GM19351 (cell line): ENCODE data around the gene CCDC80.

ENCODE experiments used
- ATAC-seq: cut with Tn5 transposase; IDR thresholded peaks from one replicate; pipeline ENCODE4 v1.9.1; 2021; ENCODE audit warnings: mild to moderate bottlenecking, moderate library complexity; ENCODE audit not compliant: unreplicated experiment

The CCDC80 gene

GRCh38 chr3:112656043-112656442 is 15.1 kb upstream of the CCDC80 start:
- no peak for ATAC-seq

- ATAC-seq = no peak
Observed at GRCh38 chr3:112654979-112655378, 14.0 kb upstream of the CCDC80 start.

GRCh38 chr3:112654492-112654891 is 13.5 kb upstream of the CCDC80 start:
- ATAC-seq = no peak

GRCh38 chr3:112653881-112654300 is 12.9 kb upstream of the CCDC80 start:
- ATAC-seq = no peak

GRCh38 chr3:112653209-112653871 is 12.4 kb upstream of the CCDC80 start:
- ATAC-seq = no peak

GRCh38 chr3:112651516-112651915 is 10.6 kb upstream of the CCDC80 start:
- ATAC-seq = no peak

- ATAC-seq = no peak
Observed at GRCh38 chr3:112651071-112651470, 10.1 kb upstream of the CCDC80 start.

- ATAC-seq = no peak
Observed at GRCh38 chr3:112650482-112650881, 9.5 kb upstream of the CCDC80 start.

DNA sequence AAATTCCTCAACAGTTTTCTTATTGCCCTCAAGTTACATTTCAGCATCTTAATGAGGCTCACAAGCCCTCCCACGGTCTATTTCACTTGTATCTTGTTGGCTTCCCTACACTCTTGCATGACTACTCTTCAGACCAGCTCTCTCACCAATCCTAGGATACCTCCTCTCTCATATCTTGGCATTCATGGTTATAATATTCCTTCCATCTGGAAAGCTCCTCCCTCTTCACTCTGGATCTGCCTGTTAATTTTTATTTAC is 8.5 kb upstream of the CCDC80 start:
- ATAC-seq = no peak

DNA sequence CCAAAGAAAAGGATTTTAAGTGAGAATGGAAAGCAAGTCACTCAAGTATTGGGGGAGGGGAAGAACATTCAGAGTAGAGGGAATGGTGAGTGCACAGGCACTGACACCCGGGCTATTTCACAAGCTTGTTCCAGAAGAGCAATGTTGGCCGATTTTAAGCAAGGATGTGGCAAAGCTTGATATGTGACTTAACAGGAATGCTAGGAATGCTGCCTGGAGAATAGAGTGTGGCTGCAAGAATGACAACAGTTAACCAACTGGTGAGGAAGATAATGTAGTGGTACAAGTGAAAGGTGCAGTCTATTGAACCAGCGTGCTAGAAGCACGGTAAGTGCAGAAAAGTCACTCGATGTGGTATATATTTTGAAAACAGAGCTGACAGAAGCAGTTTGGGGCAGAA is 6.2 kb upstream of the CCDC80 start:
- ATAC-seq = no peak

GRCh38 chr3:112646623-112647022 is 5.7 kb upstream of the CCDC80 start:
- ATAC-seq = no peak

DNA sequence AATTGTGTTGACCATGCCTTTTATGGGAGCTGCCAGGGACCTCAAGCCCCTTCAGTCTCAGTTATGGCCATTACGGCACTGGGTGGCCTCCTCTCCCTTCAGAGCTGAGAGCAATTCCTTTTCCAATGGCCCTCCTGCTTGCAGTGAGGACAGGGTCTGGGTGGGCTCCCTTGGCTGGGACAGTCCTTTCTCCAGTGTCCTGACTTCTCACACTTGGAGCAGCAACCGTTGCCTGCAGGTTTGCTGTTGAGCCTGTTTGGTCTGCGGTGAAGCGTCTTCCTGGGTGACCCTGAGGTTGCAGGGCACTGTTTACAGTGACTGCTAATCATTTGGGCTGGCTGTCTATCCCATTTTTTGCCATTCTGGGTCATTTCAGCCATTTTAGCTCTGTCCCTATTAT is 3.5 kb upstream of the CCDC80 start:
- ATAC-seq = no peak

GRCh38 chr3:112643621-112644240 is 2.8 kb upstream of the CCDC80 start:
- no peak for ATAC-seq

- peak; percentile 90 for ATAC-seq
Observed at GRCh38 chr3:112642912-112643506, 2.1 kb upstream of the CCDC80 start.

GRCh38 chr3:112640276-112640929 is 540 bp downstream of the CCDC80 start:
- ATAC-seq = no peak

DNA sequence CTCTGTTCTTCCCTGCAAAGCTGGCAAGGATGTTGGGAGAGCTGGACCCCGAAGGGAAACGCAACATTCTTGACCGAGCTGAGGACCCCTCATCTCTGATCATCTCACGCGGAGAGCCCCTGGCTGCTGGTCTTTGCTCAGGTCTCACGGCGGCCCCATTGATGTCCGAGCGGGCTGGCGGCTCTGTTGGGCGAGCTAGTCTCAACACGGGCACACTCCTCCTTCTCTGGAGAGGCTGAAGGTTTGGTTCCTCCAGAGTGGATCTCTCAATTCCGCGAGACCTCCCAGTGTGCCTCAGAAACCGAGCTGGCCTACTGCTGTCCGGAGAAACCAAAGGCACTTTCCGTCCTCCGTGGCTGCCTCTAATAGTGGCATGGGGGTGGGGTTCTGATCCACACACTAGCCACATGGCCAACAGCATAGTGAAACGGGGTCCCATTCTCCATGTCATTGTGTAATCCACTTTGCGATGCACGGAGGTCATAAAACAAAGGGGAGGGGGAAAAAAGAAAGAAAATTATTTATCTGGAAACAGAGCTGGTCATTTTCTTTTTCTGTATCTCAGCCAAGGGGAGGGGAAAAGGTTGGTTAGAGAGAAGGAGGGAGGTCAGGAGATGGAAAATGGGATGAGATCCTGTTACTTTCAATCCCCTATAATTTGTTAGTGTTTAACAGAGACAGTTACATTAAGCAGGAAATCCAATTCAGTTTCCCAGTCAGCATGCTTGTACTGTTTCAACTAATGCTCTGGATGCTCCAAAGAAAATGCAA is 1.3 kb downstream of the CCDC80 start:
- no peak for ATAC-seq

DNA sequence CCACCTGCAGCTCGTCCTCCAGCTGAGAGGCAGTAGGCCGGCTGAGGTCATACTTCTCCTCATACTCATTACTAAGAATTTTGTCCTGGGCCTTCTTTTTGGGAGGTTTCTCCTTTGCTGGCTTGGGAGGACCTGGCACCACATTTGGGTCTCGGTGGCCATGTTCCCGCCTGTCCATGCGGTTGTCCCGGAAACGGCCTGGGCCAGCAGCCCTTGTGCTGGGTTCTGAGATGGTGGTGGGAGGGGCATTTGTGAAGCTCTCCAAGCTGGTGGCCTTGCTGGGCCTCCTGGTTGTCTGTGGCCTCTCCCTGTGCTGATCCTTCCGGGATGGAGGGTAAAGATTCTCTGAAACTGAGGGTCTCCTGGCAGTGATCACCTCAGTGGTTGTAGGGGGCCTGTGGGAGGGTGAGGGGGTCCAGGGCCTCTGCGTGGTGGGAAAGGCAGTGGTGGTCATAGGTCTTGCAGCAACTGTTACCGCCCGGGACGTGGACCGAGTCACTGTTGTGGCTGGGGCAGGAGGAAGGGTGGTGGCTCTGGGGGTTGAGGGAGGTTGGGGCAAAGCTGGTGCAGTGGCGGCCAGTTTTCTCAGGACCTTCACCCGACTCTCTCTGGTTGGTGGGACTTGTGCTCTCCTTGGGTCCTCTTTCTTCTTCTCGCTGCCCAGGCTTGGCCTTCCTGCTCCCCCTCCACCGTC is 2.5 kb downstream of the CCDC80 start:
- ATAC-seq = no peak

- no peak for ATAC-seq
Observed at GRCh38 chr3:112637700-112638099, 3.2 kb downstream of the CCDC80 start.

- no peak for ATAC-seq
Observed at GRCh38 chr3:112635674-112636073, 5.3 kb downstream of the CCDC80 start.

- ATAC-seq = no peak
Observed at GRCh38 chr3:112634786-112635541, 6.0 kb downstream of the CCDC80 start.
